ENCODE results near the gene DKK1.
"Not testable (repeated sequence)": the region's sequence is repeated elsewhere in the genome, so short reads cannot be mapped to it uniquely, and the experiment has no call there.

Gene DKK1

GRCh38 chr10:52335665-52336064 lies 21.6 kb downstream of the DKK1 start:
- Mint-ChIP-seq H3K4me3 (no peak overlapping the region), H3K36me3 (no peaks in the 10 kb centered on the region), H3K4me1 (no peaks in the 10 kb centered on the region), H3K27ac (no peak overlapping the region), H3K9me3 (peaks cover 11% of the 10 kb centered on the region)
- ATAC-seq (no peak), DNase-seq (ENCODE audit: low spot score in 2 of 2) (no peak)

- DNase-seq (ENCODE audit: low spot score in 2 of 2), result no peak
- no peaks in the 10 kb centered on the region for H3K36me3 Mint-ChIP-seq
- ATAC-seq, result no peak
Observed at GRCh38 chr10:52337225-52337624, 23.1 kb downstream of the DKK1 start.

GRCh38 chr10:52343439-52343838 lies 29.4 kb downstream of the DKK1 start:
- DNase-seq (ENCODE audit: low spot score in 2 of 2) (no peak), ATAC-seq (no peak)
- H3K27ac Mint-ChIP-seq, result no peak overlapping the region
- H3K9me3 Mint-ChIP-seq, result peaks cover 3% of the 10 kb centered on the region
- H3K4me1 Mint-ChIP-seq, result no peaks in the 10 kb centered on the region
- H3K4me3 Mint-ChIP-seq, result no peak overlapping the region
- H3K36me3 Mint-ChIP-seq, result no peaks in the 10 kb centered on the region

More at GRCh38 chr10:52337225-52337624, 23.1 kb downstream of the DKK1 start:
- no peaks in the 10 kb centered on the region for H3K4me1 Mint-ChIP-seq
- no peak overlapping the region for H3K27ac Mint-ChIP-seq
- H3K4me3 Mint-ChIP-seq, result no peak overlapping the region
- H3K9me3 Mint-ChIP-seq, result peaks cover 10% of the 10 kb centered on the region

DNA sequence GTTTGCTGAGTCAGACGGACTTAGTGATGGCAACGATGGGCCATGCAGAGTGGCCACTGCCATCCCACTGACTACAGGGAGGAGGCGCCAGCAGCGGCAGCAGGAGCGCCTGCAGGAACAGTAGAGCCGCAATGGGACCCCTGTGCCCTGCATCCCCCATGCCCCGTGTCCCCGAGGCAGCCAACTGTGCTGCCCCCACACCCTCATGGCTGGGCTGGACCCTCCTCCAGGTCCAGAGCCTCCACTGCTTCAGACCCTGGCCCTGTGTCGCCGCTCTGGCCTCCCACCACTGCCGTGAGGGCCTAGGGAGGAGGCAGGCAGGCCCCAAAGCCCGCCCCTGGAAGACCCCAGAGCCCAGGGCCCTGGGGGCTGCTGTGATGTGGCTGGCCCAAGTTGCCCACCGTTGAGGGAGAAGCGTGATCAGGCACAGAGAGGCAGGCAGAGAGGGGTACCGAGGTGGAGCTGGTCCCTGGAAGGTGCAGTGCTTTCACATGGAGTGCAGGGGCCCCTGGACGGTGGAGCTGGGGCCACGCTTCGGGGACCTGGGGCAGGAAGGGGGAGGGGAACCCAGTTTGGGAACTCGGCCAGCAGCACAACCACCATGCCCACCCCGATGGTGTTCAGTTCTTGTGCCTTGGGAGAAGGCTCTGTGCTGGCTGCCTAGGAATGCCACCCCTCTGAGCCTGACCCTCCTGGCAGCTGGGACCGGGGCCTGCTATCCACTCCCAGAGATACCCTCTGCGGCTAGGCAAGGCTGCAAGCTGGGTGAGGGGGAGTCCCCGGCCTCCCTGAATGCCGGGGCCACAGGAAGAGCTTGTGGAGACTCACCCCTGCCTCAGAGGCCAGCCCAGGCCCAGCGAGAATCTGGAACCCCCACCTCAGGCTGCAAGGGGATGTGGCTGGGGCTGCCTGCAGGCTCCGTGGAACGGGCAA lies 32.6 kb downstream of the DKK1 start:
- Mint-ChIP-seq H3K4me1 (no peaks in the 10 kb centered on the region), H3K4me3 (no peak overlapping the region), H3K36me3 (no peaks in the 10 kb centered on the region)

DNA sequence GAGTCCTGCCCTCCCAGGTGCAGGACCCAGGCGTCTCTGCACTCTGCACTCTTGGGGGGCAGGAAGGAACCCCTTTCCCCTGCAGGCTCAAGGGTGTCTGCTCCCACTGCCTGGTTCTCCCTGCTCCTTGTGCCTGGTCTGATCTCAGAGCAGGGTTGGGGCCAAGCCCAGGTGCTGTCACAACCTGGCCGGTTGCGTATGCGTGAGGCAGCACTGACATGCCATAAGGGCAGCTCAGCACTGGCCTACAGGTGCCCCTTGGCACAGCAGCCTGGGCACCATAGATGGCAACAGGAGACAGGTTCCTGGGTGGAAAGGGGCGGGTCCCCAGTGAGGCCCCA lies 33.2 kb downstream of the DKK1 start:
- no peaks in the 10 kb centered on the region for H3K4me1 Mint-ChIP-seq
- no peak overlapping the region for H3K27ac Mint-ChIP-seq
- ATAC-seq, result peak; percentile 8
- no peaks in the 10 kb centered on the region for H3K9me3 Mint-ChIP-seq
- H3K36me3 Mint-ChIP-seq, result no peaks in the 10 kb centered on the region
- no peak for DNase-seq (ENCODE audit: low spot score in 2 of 2)
- no peak overlapping the region for H3K4me3 Mint-ChIP-seq

More for the DNA sequence above, 32.6 kb downstream of the DKK1 start:
- Mint-ChIP-seq H3K27ac (no peak overlapping the region), H3K9me3 (no peaks in the 10 kb centered on the region)
- no peak for DNase-seq (ENCODE audit: low spot score in 2 of 2)
- ATAC-seq, result peak; percentile 19

- H3K4me1 Mint-ChIP-seq, result no peaks in the 10 kb centered on the region
- ATAC-seq (no peak), DNase-seq (ENCODE audit: low spot score in 2 of 2) (no peak)
- H3K27ac Mint-ChIP-seq, result no peak overlapping the region
- H3K9me3 Mint-ChIP-seq, result peaks cover 2% of the 10 kb centered on the region
- no peaks in the 10 kb centered on the region for H3K36me3 Mint-ChIP-seq
- no peak overlapping the region for H3K4me3 Mint-ChIP-seq
Observed at GRCh38 chr10:52348037-52348564, 34.0 kb downstream of the DKK1 start.

GRCh38 chr10:52351914-52352330 lies 37.8 kb downstream of the DKK1 start:
- Mint-ChIP-seq H3K9me3 (peaks cover 10% of the 10 kb centered on the region), H3K4me1 (no peaks in the 10 kb centered on the region), H3K4me3 (no peak overlapping the region), H3K27ac (no peak overlapping the region), H3K36me3 (no peaks in the 10 kb centered on the region)
- ATAC-seq (no peak), DNase-seq (ENCODE audit: low spot score in 2 of 2) (no peak)

GRCh38 chr10:52353205-52353604 lies 39.1 kb downstream of the DKK1 start:
- Mint-ChIP-seq H3K4me1 (no peaks in the 10 kb centered on the region), H3K36me3 (no peaks in the 10 kb centered on the region), H3K9me3 (peaks cover 10% of the 10 kb centered on the region), H3K4me3 (no peak overlapping the region), H3K27ac (no peak overlapping the region)
- ATAC-seq (no peak), DNase-seq (ENCODE audit: low spot score in 2 of 2) (no peak)

- no peaks in the 10 kb centered on the region for H3K4me1 Mint-ChIP-seq
- H3K27ac Mint-ChIP-seq, result no peak overlapping the region
- H3K36me3 Mint-ChIP-seq, result no peaks in the 10 kb centered on the region
- ATAC-seq, result no peak
- DNase-seq (ENCODE audit: low spot score in 2 of 2), result no peak
- no peak overlapping the region for H3K4me3 Mint-ChIP-seq
- peaks cover 10% of the 10 kb centered on the region for H3K9me3 Mint-ChIP-seq
Observed at GRCh38 chr10:52353960-52354394, 39.9 kb downstream of the DKK1 start.

DNA sequence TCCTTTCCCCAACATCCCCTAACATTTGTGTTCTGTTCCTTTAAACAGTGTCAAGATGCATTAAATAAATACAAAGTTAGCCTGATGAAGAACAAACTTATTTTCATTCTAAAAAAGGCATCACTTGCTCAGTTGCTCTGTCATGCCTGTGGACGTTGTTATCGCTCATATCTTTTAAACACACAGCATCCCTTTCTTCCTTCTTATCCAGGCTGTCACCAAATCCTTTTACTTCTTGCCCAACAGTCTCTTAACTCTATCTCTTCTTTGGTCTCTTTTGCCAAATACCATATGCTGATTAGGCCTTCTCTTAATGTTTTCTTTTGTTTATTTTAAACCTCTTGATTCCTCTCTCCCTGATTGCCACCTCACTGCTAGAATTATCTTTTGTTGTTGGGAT lies 43.9 kb downstream of the DKK1 start:
- no peak for ATAC-seq
- no peak overlapping the region for H3K27ac Mint-ChIP-seq

GRCh38 chr10:52359441-52359840 lies 45.4 kb downstream of the DKK1 start:
- Mint-ChIP-seq H3K4me3 (no peak overlapping the region), H3K4me1 (no peaks in the 10 kb centered on the region), H3K9me3 (peaks cover 6% of the 10 kb centered on the region), H3K36me3 (no peaks in the 10 kb centered on the region), H3K27ac (no peak overlapping the region)
- ATAC-seq, result no peak
- DNase-seq (ENCODE audit: low spot score in 2 of 2), result no peak

More for the DNA sequence above, 43.9 kb downstream of the DKK1 start:
- Mint-ChIP-seq H3K4me3 (no peak overlapping the region), H3K36me3 (no peaks in the 10 kb centered on the region), H3K9me3 (peaks cover 9% of the 10 kb centered on the region), H3K4me1 (no peaks in the 10 kb centered on the region)
- no peak for DNase-seq (ENCODE audit: low spot score in 2 of 2)

DNA sequence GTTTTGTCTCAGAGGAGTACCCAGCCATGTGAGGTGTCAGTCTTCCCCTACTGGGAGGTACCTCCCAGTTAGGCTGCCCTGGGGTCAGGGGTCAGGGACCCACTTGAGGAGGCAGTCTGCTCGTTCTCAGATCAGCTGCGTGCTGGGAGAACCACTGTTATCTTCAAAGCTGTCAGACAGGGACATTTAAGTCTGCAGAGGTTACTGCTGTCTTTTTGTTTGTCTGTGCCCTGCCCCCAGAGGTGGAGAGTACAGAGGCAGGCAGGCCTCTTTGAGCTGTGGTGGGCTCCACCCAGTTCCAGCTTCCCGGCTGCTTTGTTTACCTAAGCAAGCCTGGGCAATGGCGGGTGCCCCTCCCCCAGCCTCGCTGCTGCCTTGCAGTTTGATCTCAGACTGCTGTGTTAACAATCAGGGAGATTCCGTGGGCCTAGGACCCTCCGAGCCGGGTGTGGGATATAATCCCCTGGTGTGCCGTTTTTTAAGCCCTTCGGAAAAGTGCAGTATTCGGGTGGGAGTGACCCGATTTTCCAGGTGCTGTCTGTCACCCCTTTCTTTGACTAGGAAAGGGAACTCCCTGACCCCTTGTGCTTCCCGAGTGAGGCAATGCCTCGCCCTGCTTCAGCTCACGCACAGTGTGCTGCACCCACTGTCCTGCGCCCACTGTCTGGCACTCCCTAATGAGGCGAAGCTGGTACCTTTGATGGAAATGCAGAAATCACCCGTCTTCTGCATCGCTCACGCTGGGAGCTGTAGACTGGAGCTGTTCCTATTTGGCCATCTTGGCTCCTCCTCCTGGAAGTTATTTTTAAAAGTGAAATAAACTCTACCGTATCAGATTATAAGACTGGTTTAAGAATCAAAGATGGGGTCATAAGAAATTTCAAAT lies 51.7 kb downstream of the DKK1 start:
- not testable (repeated sequence) for H3K27ac Mint-ChIP-seq; DNase-seq (ENCODE audit: low spot score in 2 of 2); H3K36me3 Mint-ChIP-seq; H3K4me1 Mint-ChIP-seq; H3K4me3 Mint-ChIP-seq; ATAC-seq; H3K9me3 Mint-ChIP-seq
